NCI-H526 treated with DMSO at 0.1 percent for 48 hours (cell line): ENCODE data around the gene MRPL37.

Experiments used
- DNase-seq: peaks from one replicate; lab custom pipeline; 2025; lab: John Stamatoyannopoulos, UW

The MRPL37 gene

GRCh38 chr1:54240741-54241335 is 40.9 kb downstream of the MRPL37 start:
- DNase-seq: no peak

- DNase-seq: no peak
These were observed 41.4 kb downstream of the MRPL37 start for GRCh38 chr1:54241364-54241763.

- no peak for DNase-seq
These were observed 43.1 kb downstream of the MRPL37 start for GRCh38 chr1:54243022-54243421.

GRCh38 chr1:54244655-54245054 is 44.7 kb downstream of the MRPL37 start:
- DNase-seq: no peak

- no peak for DNase-seq
These were observed 45.5 kb downstream of the MRPL37 start for GRCh38 chr1:54245501-54245900.

- DNase-seq: no peak
These were observed 46.3 kb downstream of the MRPL37 start for GRCh38 chr1:54246116-54246721.

- no peak for DNase-seq
These were observed 48.0 kb downstream of the MRPL37 start for GRCh38 chr1:54247863-54248515.

- DNase-seq: no peak
These were observed 49.0 kb downstream of the MRPL37 start for GRCh38 chr1:54248966-54249365.

GRCh38 chr1:54249819-54250435 is 50.0 kb downstream of the MRPL37 start:
- DNase-seq: no peak

GRCh38 chr1:54250670-54251069 is 50.7 kb downstream of the MRPL37 start:
- no peak for DNase-seq

- DNase-seq: no peak
These were observed 52.5 kb downstream of the MRPL37 start for GRCh38 chr1:54252371-54252936.

GRCh38 chr1:54253480-54253879 is 53.5 kb downstream of the MRPL37 start:
- no peak for DNase-seq

GRCh38 chr1:54254055-54254454 is 54.1 kb downstream of the MRPL37 start:
- no peak for DNase-seq

- DNase-seq: no peak
These were observed 55.2 kb downstream of the MRPL37 start for GRCh38 chr1:54255026-54255702.

- DNase-seq: no peak
These were observed 56.8 kb downstream of the MRPL37 start for GRCh38 chr1:54256522-54257345.

- DNase-seq: no peak
These were observed 57.3 kb downstream of the MRPL37 start for GRCh38 chr1:54257346-54257620.

GRCh38 chr1:54257876-54258275 is 57.9 kb downstream of the MRPL37 start:
- no peak for DNase-seq

- DNase-seq: no peak
These were observed 59.7 kb downstream of the MRPL37 start for GRCh38 chr1:54259546-54260140.

GRCh38 chr1:54260810-54261209 is 60.8 kb downstream of the MRPL37 start:
- DNase-seq: no peak

- DNase-seq: no peak
These were observed 62.3 kb downstream of the MRPL37 start for GRCh38 chr1:54262244-54262643.

- DNase-seq: no peak
These were observed 63.7 kb downstream of the MRPL37 start for GRCh38 chr1:54263601-54264226.
